Lung (tissue), 12 donors: ENCODE measurements around the gene DHX34. TPM values are rescaled to one million over a fixed set of nuclear protein-coding genes. Genes with fewer than 3 reads are reported as not detected.
A peak's percentile ranks its signal among the peaks of the same experiment; 100 is the strongest.

Source experiments
- ATAC-seq: fragments of 200-7000 bp; cut with Tn5 transposase; one replicate; pipeline ENCODE4 v1.9.1; 2020; ENCODE audit warnings: moderate number of reproducible peaks; ENCODE audit not compliant: insufficient read depth, low FRiP score
- DNase-seq, 3 donors: peaks; one replicate each; pipeline ENCODE4 v3.0.0-alpha.2; 2013 to 2017
- H3K27ac ChIP-seq, 2 donors: one replicate each; pipeline ENCODE4 v1.5.1; 2013; ENCODE audit warnings: mild to moderate bottlenecking in 2 of 2, moderate library complexity in 2 of 2, control low read depth in 1 of 2, inconsistent platforms in 1 of 2, low read depth in 1 of 2, low read length in 1 of 2
- H3K27me3 ChIP-seq, 3 donors: one replicate each; pipeline ENCODE4 v1.5.1; 2013; ENCODE audit warnings: low read length in 2 of 3; ENCODE audit not compliant: control insufficient read depth in 3 of 3, insufficient read depth in 3 of 3
- H3K36me3 ChIP-seq, 4 donors: one replicate each; pipeline ENCODE4 v1.5.1; 2013; ENCODE audit warnings: low read length in 4 of 4, mild to moderate bottlenecking in 1 of 4, moderate library complexity in 1 of 4; ENCODE audit not compliant: control insufficient read depth in 4 of 4, insufficient read depth in 4 of 4
- H3K4me1 ChIP-seq, 5 donors: one replicate each; pipeline ENCODE4 v1.5.1; 2013; ENCODE audit warnings: low read length in 5 of 5, mild to moderate bottlenecking in 2 of 5, moderate library complexity in 1 of 5; ENCODE audit not compliant: control insufficient read depth in 5 of 5, insufficient read depth in 5 of 5
- H3K4me3 ChIP-seq: one replicate; pipeline ENCODE4 v1.5.1; 2013; ENCODE audit warnings: mild to moderate bottlenecking, control low read depth, moderate library complexity
- H3K9ac ChIP-seq, 2 donors: one replicate each; pipeline ENCODE4 v1.5.1; 2013; ENCODE audit warnings: low read length in 2 of 2, control low read depth in 1 of 2; ENCODE audit not compliant: insufficient read depth in 1 of 2
- H3K9me3 ChIP-seq, 4 donors: one replicate each; pipeline ENCODE4 v1.5.1; 2013; ENCODE audit warnings: low read length in 3 of 4, mild to moderate bottlenecking in 1 of 4, moderate library complexity in 1 of 4; ENCODE audit not compliant: control insufficient read depth in 4 of 4, insufficient read depth in 3 of 4
- CTCF ChIP-seq: IDR thresholded peaks from 2 replicates; pipeline ENCODE4 v1.5.1; 2012; ENCODE audit warnings: mild to moderate bottlenecking; ENCODE audit errors: control extremely low read depth, extremely low read depth
- WGBS, 2 donors: extraction: QIAGEN DNeasy Blood & Tissue Kit; methylation state at CpG; one replicate each; pipeline ENCODE4 v1.1.7; 2013; 5-methylcytosine and 5-hydroxymethylcytosine counted together
- polyA plus RNA-seq, 2 donors: library from polyadenylated mRNA; stranded (reverse); fragments of 200-250 nt; gene quantifications; one replicate each; pipeline ENCODE4 v1.2.1, GENCODE V29; 2013
- total RNA-seq, 2 donors: library from RNA; depleted of rRNA in 1 of 2; stranded (reverse); fragments of >200 nt in 1 of 2; gene quantifications; one replicate each; pipeline ENCODE4 v1.2.1, GENCODE V29; 2014 to 2021
- donor health status: control.
- donor health status: control.
- donor health status: Bipolar disorder and iron deficiency.
- donor health status: healthy.
- donor health status: DM: yes; HTN: yes; CAD: no.

DHX34 gene
- total and polyA plus RNA-seq, 4 donors = 13.5 to 24.2 (median 16.5) TPM

- Histone ChIP-seq H3K4me1 (no peaks in the 10 kb centered on the region), H3K36me3 (no peaks in the 10 kb centered on the region), H3K9ac (no peak overlapping the region), H3K9me3 (no peaks in the 10 kb centered on the region), H3K27me3 (no peaks in the 10 kb centered on the region), H3K4me3 (no peak overlapping the region), H3K27ac (peak overlapping the region in 1 of 2 donors; percentile 75)
- 28 to 56% methylated on average over 9 of the region's 9 CpGs for WGBS, 2 donors
- DNase-seq (no peak), ATAC-seq (peak; percentile 64)
- TF ChIP-seq CTCF = no peak
Observed at GRCh38 chr19:47389150-47389556, 40.0 kb downstream of the DHX34 start.

DNA sequence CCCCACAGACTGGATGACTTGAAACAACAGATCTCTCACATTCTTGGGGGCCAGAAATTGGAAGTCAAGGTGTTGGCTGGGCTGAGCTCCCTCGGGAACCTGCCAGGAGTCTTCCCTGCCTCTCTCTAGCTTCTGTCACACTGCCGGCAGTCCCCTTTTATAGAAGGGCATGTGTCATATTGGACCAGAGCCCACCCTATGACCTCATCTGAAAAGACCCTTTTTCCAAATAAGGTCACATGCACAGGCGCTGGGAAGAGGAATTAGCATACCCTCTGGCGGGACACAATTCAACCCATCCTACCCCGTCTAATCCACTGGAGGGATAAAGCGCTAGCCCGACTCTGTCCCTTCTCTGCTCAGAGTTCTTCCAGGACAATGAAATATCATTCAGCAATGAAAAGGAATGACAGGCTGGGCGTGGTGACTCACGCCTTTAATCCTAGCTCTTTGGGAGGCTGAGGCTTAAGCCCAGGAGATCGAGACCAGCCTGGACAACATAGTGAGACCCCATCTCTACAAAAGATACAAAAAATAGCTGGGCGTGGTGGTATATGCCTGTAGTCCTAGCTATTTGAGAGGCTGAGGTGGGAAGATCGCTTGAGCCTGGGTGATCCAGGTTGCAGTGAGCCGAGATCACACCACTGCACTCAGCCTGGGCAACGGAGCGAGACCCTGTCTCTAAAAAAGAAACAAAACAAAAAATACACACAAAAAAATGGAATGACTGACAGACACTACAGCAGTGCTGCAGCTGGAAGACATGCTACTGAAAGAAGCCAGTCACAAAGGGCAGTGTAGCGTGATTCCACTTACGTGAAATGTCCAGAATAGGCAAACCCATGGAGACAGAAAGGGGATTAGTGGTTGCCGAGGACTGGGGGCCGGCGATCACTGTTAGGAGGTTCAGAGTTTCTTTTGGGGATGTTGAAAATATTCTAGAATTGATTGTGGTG lies 41.7 kb downstream of the DHX34 start:
- ATAC-seq = no peak
- Histone ChIP-seq H3K4me1 (no peaks in the 10 kb centered on the region), H3K9ac (no peak overlapping the region), H3K27me3 (no peaks in the 10 kb centered on the region), H3K27ac (no peak overlapping the region), H3K36me3 (no peaks in the 10 kb centered on the region), H3K9me3 (no peaks in the 10 kb centered on the region), H3K4me3 (no peak overlapping the region)
- TF ChIP-seq CTCF = no peak
- 79 to 83% methylated on average over 20 of the region's 20 CpGs for WGBS, 2 donors
- DNase-seq = no peak

GRCh38 chr19:47391510-47392223 lies 42.6 kb downstream of the DHX34 start:
- peak; percentile 65 for TF ChIP-seq CTCF
- peak; percentile 49 to 68 (median 52) for DNase-seq
- Histone ChIP-seq H3K9ac (no peak overlapping the region), H3K4me3 (no peak overlapping the region), H3K27me3 (no peaks in the 10 kb centered on the region), H3K9me3 (no peaks in the 10 kb centered on the region), H3K36me3 (no peaks in the 10 kb centered on the region), H3K4me1 (no peaks in the 10 kb centered on the region), H3K27ac (no peak overlapping the region)
- 32 to 37% methylated on average over 15 of the region's 15 CpGs for WGBS, 2 donors
- ATAC-seq = peak; percentile 67
